ENCODE results near the gene ZMIZ2. TPM values are rescaled to one million over a fixed set of nuclear protein-coding genes. Genes with fewer than 3 reads are reported as not detected.
"Not testable (repeated sequence)": the region's sequence is repeated elsewhere in the genome, so short reads cannot be mapped to it uniquely, and the experiment has no call there.

Gene ZMIZ2
- total RNA-seq, 1 donor, result 18.8 TPM

DNA sequence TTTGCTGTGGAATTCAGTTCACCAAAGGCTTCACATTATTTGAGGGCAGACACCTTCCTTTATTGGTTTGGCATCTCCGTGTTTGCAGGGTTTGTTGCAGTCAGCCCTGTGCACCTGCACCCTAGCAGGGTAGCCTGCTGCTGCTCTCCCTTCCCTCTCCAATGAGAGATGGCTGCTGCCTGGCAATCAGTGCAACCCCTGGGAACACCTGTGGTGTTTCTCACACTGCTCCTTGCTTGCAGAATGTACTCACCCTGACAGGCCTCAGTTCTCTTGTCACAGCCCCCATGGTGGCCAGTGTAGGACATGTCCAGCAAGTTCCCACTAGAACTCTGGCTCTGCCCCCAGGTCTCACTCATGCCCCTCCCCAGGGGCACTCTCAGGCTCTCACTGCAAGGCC is 35.7 kb downstream of the ZMIZ2 start:
- H3K9me3 ChIP-seq (ENCODE audit: low read depth, low read length), result peaks cover 3% of the 10 kb centered on the region
- no peaks in the 10 kb centered on the region for H4K20me1 ChIP-seq (ENCODE audit: insufficient read depth, low read length)
- H3K36me3 ChIP-seq (ENCODE audit: insufficient read depth, low read length), result no peaks in the 10 kb centered on the region
- H3K4me1 ChIP-seq (ENCODE audit: insufficient read depth, low read length), result no peaks in the 10 kb centered on the region
- H3K4me3 ChIP-seq (ENCODE audit: insufficient read depth, low read length), result no peak overlapping the region
- no peaks in the 10 kb centered on the region for H3K79me2 ChIP-seq (ENCODE audit: insufficient read depth, low read length)
- H3K27me3 ChIP-seq (ENCODE audit: insufficient read depth, low read length), result no peaks in the 10 kb centered on the region
- H3K4me2 ChIP-seq (ENCODE audit: insufficient read depth, low read length), result no peak overlapping the region
- H3K27ac ChIP-seq (ENCODE audit: low read depth, low read length), result no peak overlapping the region
- TF ChIP-seq, protein P1, sequence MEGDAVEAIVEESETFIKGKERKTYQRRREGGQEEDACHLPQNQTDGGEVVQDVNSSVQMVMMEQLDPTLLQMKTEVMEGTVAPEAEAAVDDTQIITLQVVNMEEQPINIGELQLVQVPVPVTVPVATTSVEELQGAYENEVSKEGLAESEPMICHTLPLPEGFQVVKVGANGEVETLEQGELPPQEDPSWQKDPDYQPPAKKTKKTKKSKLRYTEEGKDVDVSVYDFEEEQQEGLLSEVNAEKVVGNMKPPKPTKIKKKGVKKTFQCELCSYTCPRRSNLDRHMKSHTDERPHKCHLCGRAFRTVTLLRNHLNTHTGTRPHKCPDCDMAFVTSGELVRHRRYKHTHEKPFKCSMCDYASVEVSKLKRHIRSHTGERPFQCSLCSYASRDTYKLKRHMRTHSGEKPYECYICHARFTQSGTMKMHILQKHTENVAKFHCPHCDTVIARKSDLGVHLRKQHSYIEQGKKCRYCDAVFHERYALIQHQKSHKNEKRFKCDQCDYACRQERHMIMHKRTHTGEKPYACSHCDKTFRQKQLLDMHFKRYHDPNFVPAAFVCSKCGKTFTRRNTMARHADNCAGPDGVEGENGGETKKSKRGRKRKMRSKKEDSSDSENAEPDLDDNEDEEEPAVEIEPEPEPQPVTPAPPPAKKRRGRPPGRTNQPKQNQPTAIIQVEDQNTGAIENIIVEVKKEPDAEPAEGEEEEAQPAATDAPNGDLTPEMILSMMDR (IDR thresholded peaks at IDR 0.05; ENCODE audit: extremely low read depth, low read depth, low read length), result no peak
- DNase-seq (ENCODE audit: insufficient read length, low spot score, missing footprints), result peak; percentile 59
- H2AFZ ChIP-seq (ENCODE audit: low read length), result no peak overlapping the region

DNA sequence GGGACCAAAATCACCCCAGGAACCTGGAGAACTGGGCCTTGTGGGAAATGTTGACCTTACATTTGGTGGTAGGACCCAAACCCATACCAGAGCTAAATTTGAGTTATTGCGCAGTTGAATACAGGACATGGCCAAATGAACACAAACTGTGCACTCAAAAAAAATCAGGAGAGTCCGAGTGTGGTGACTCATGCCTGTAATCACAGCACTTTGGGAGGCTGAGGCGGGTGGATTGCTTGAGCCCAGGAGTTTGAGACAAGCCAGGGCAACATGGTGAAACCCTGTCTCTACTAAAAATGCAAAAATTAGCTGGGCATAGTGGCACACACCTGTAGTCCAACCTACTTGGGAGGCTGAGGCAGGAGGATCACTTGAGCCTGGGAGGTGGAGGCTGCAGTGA is 36.6 kb downstream of the ZMIZ2 start:
- not testable (repeated sequence) for H2AFZ ChIP-seq (ENCODE audit: low read length); H3K4me1 ChIP-seq (ENCODE audit: insufficient read depth, low read length); H3K9me3 ChIP-seq (ENCODE audit: low read depth, low read length); H3K4me3 ChIP-seq (ENCODE audit: insufficient read depth, low read length); H3K79me2 ChIP-seq (ENCODE audit: insufficient read depth, low read length); H3K36me3 ChIP-seq (ENCODE audit: insufficient read depth, low read length); H3K27me3 ChIP-seq (ENCODE audit: insufficient read depth, low read length); H4K20me1 ChIP-seq (ENCODE audit: insufficient read depth, low read length); H3K27ac ChIP-seq (ENCODE audit: low read depth, low read length); H3K4me2 ChIP-seq (ENCODE audit: insufficient read depth, low read length)
- peak; percentile 32 for DNase-seq (ENCODE audit: insufficient read length, low spot score, missing footprints)

DNA sequence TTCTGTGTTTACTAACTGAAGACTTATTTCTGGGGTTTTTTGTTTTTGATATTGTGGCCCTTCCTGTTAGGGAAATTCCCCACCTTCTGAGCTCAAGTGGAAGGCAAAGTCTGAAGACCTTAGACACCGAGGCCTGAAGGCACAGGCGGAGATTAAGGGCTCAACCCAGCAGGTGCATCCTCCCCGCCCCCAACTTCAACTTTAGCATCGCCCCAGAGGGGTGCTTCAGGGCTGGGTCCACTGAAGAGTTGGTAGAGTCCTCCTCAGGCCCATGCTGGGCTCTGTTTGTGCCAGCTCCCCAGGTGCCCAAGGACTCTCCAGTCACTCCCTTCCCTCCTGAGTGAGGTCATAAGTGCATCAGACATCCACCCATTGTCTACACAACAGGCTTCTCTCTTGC is 38.4 kb downstream of the ZMIZ2 start:
- DNase-seq (ENCODE audit: insufficient read length, low spot score, missing footprints), result peak; percentile 5
- no peak overlapping the region for H3K4me2 ChIP-seq (ENCODE audit: insufficient read depth, low read length)
- no peak overlapping the region for H2AFZ ChIP-seq (ENCODE audit: low read length)
- no peak overlapping the region for H3K4me3 ChIP-seq (ENCODE audit: insufficient read depth, low read length)
- no peaks in the 10 kb centered on the region for H3K27me3 ChIP-seq (ENCODE audit: insufficient read depth, low read length)
- peaks cover 3% of the 10 kb centered on the region for H3K9me3 ChIP-seq (ENCODE audit: low read depth, low read length)
- no peaks in the 10 kb centered on the region for H3K36me3 ChIP-seq (ENCODE audit: insufficient read depth, low read length)
- TF ChIP-seq, protein P1 (IDR thresholded peaks at IDR 0.05; ENCODE audit: extremely low read depth, low read depth, low read length), result no peak
- H3K4me1 ChIP-seq (ENCODE audit: insufficient read depth, low read length), result peaks cover 9% of the 10 kb centered on the region
- no peaks in the 10 kb centered on the region for H3K79me2 ChIP-seq (ENCODE audit: insufficient read depth, low read length)
- H3K27ac ChIP-seq (ENCODE audit: low read depth, low read length), result no peak overlapping the region
- peaks cover 3% of the 10 kb centered on the region for H4K20me1 ChIP-seq (ENCODE audit: insufficient read depth, low read length)

DNA sequence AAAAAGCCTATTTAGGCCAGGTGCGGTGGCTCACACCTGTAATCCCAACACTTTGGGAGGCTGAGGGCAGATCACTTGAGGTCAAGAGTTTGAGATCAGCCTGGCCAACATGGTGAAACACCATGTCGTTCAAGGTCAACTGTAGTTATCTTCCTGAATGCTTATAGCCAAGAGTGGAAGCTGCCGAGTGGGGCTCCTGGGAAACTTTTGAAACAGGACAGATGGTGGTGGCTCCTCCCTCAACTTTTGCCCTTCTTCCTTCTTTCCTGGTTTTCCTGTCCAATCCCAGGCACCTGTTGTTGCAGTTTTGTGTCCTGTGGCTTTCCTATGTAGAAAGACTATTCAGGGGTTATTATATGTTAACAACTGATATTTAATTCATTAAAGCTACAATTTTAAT is 39.1 kb downstream of the ZMIZ2 start:
- Histone ChIP-seq H3K4me3 (ENCODE audit: insufficient read depth, low read length) (no peak overlapping the region), H3K4me1 (ENCODE audit: insufficient read depth, low read length) (peaks cover 9% of the 10 kb centered on the region)
- TF ChIP-seq, protein P1 (IDR thresholded peaks at IDR 0.05; ENCODE audit: extremely low read depth, low read depth, low read length), result no peak

More for the DNA sequence above, 39.1 kb downstream of the ZMIZ2 start:
- Histone ChIP-seq H3K9me3 (ENCODE audit: low read depth, low read length) (peaks cover 3% of the 10 kb centered on the region), H3K27me3 (ENCODE audit: insufficient read depth, low read length) (no peaks in the 10 kb centered on the region), H3K79me2 (ENCODE audit: insufficient read depth, low read length) (no peaks in the 10 kb centered on the region), H3K36me3 (ENCODE audit: insufficient read depth, low read length) (no peaks in the 10 kb centered on the region), H3K4me2 (ENCODE audit: insufficient read depth, low read length) (no peak overlapping the region), H4K20me1 (ENCODE audit: insufficient read depth, low read length) (peaks cover 3% of the 10 kb centered on the region), H2AFZ (ENCODE audit: low read length) (no peak overlapping the region), H3K27ac (ENCODE audit: low read depth, low read length) (no peak overlapping the region)
- DNase-seq (ENCODE audit: insufficient read length, low spot score, missing footprints), result peak; percentile 9
